A673 (cell line): ENCODE data around the gene ETV1.

Source experiments
- CTCF ChIP-seq: fragments of 300-800, 200-600 bp; sonication (generic); conservative IDR thresholded peaks from 2 replicates; pipeline ENCODE4 v1.5.1; 2017; ENCODE audit warnings: low read depth, mild to moderate bottlenecking, antibody characterized with exemption, low read length, moderate library complexity, mixed read lengths
- EZH2 ChIP-seq: fragments of 200-600 bp; sonication (generic); IDR thresholded peaks from 2 replicates; pipeline ENCODE4 v1.6.1; 2017; ENCODE audit warnings: borderline replicate concordance, low read depth, mild to moderate bottlenecking, mixed read lengths, antibody characterized with exemption, low read length; ENCODE audit not compliant: poor library complexity, severe bottlenecking

GRCh38 chr7:14013898-14014297 is 24.4 kb upstream of the ETV1 start:
- TF ChIP-seq CTCF: no peak
- no peak for TF ChIP-seq EZH2
